Measurements from ENCODE around the gene SYDE1.

- TF ChIP-seq CTCF (IDR thresholded peaks at IDR 0.05) (no peak), POLR2A (IDR thresholded peaks at IDR 0.05) (no peak)
These were observed 1.9 kb downstream of the SYDE1 start for GRCh38 chr19:15108845-15109767.
